Skeletal muscle satellite cell (primary cell): ENCODE results near the gene IQCE.

Experiments used
- H3K27me3 ChIP-seq: 2 replicates; pipeline ENCODE4 v1.7.0; 2013; ENCODE audit warnings: low read length; ENCODE audit not compliant: control insufficient read depth, insufficient read depth
- H3K36me3 ChIP-seq: 2 replicates; pipeline ENCODE4 v1.7.0; 2013; ENCODE audit warnings: mild to moderate bottlenecking, control low read depth, low read length; ENCODE audit not compliant: insufficient read depth
- H3K4me1 ChIP-seq: 2 replicates; pipeline ENCODE4 v1.7.0; 2013; ENCODE audit warnings: low read length; ENCODE audit not compliant: control insufficient read depth, insufficient read depth
- H3K4me2 ChIP-seq: 2 replicates; pipeline ENCODE4 v1.7.0; 2013; ENCODE audit warnings: mild to moderate bottlenecking, low read length
- H3K4me3 ChIP-seq: 2 replicates; pipeline ENCODE4 v1.7.0; 2013; ENCODE audit warnings: low read length
- H3K9ac ChIP-seq: 2 replicates; pipeline ENCODE4 v1.7.0; 2013; ENCODE audit warnings: mild to moderate bottlenecking, low read depth, low read length, moderate library complexity
- H3K9me3 ChIP-seq: replicated peaks from 2 replicates; pipeline ENCODE4 v1.7.0; 2013; ENCODE audit warnings: mild to moderate bottlenecking, control low read depth, low read length

The IQCE gene

GRCh38 chr7:2658941-2659340 is 100.2 kb downstream of the IQCE start:
- no peak overlapping the region for H3K9ac ChIP-seq

DNA sequence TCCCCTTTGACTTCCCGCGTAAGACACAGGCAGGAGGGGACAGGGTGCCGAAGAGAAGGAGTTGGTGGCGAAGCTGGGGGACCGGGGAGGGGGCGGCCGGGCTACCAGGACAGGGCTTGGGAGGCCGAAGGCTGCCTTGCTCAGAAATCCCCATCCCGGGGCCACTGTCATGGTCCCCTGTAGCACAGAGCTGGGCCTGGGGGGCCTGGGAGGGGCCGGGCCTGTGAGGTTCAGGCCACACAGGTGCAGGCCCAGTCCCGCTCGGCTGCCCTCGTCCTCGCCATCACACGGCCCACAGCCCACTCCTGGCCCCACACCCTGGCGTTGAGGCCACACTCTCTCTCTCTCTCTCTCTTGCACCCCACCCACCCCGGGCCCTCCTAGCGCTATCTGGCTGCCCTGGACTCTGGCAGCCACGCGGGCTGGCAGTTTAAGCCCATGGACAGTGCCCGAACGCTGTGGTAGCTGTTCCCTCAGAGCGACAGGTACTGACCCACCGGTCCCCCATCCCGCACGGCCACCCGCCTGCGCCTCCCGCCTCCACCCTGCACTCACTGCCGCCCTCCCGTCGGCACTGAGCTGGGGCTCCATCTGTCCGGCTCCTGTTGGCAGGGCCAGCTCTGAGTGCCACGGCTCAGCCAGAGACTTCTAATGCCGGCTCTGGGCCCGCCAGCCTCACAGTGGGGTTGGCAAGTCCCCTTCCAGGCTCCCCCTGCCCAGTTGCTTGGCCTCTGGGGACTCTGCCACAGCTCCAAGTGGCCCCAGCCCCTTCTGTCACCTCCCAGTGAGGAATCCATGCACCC is 101.0 kb downstream of the IQCE start:
- Histone ChIP-seq H3K36me3 (peaks cover 40% of the 10 kb centered on the region), H3K4me1 (no peaks in the 10 kb centered on the region), H3K4me2 (no peak overlapping the region), H3K9me3 (no peaks in the 10 kb centered on the region), H3K9ac (no peak overlapping the region), H3K4me3 (no peak overlapping the region), H3K27me3 (no peaks in the 10 kb centered on the region)

More at GRCh38 chr7:2658941-2659340, 100.2 kb downstream of the IQCE start:
- Histone ChIP-seq H3K27me3 (no peaks in the 10 kb centered on the region), H3K4me3 (no peak overlapping the region), H3K4me1 (no peaks in the 10 kb centered on the region), H3K9me3 (no peaks in the 10 kb centered on the region), H3K4me2 (no peak overlapping the region), H3K36me3 (peaks cover 42% of the 10 kb centered on the region)

DNA sequence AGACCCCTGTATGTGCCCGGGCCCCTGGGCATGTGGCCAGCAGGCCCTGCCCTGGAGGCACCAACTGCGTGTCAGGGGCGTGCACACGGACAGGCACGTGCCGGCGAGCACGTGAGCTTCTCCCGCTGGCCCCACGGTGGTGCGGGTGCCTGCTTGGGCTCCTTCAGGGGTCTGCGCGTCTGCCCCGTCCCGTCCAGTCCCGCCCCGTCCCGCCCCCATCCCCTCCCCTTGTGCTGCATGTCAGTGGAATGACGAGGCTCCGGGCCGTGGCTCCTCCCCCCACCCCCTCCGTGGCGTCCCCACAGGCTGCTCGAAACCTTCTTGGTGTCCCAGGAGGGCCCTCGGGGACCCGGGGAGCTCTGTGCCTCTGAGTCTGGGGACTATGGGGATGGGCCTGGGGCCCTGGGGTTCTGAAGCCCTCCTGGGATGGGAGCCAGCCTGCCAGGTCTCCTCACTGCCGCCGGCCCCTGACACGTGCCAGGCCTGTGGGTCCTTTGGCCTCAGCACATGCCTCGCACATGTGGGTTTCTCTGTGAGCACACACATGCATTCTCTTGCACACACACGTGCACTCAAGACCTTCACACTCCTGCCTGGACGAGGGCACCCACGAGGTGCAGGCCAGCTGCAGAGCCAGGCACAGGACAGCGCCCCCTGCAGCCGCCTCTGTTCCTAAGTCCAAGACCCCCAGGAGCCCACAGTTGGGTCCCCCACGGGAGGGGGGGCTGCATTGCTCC is 101.7 kb downstream of the IQCE start:
- H3K4me3 ChIP-seq: no peak overlapping the region
- no peaks in the 10 kb centered on the region for H3K9me3 ChIP-seq
- no peak overlapping the region for H3K4me2 ChIP-seq
- H3K27me3 ChIP-seq: no peaks in the 10 kb centered on the region
- no peaks in the 10 kb centered on the region for H3K4me1 ChIP-seq
- H3K36me3 ChIP-seq: peaks cover 40% of the 10 kb centered on the region
- H3K9ac ChIP-seq: no peak overlapping the region

DNA sequence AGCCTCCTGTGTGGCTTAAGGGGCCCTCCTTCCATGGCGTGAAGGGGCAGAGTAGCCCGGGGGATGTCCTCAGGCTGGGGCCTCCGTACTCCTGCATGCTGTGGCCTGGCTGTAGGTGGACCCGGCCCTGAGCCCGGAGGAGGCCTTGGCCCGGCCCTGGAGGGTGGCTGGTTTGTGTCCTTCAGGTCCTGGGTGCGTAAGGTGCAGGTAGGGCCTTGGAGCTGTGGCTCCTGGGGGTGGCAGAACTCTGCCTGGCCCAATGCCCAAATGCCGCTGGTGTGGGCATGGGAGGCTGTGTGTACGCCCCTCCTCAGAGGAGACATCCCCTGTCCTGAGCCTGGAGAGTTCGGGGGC is 102.3 kb downstream of the IQCE start:
- no peak overlapping the region for H3K4me2 ChIP-seq
- H3K4me3 ChIP-seq: no peak overlapping the region
- no peak overlapping the region for H3K9ac ChIP-seq
- H3K4me1 ChIP-seq: no peaks in the 10 kb centered on the region
- H3K36me3 ChIP-seq: peaks cover 40% of the 10 kb centered on the region
- H3K9me3 ChIP-seq: no peaks in the 10 kb centered on the region
- H3K27me3 ChIP-seq: no peaks in the 10 kb centered on the region

GRCh38 chr7:2661602-2662272 is 103.0 kb downstream of the IQCE start:
- Histone ChIP-seq H3K27me3 (peaks cover 2% of the 10 kb centered on the region), H3K36me3 (peaks cover 34% of the 10 kb centered on the region), H3K4me2 (no peak overlapping the region), H3K4me3 (no peak overlapping the region), H3K9ac (no peak overlapping the region), H3K9me3 (no peaks in the 10 kb centered on the region), H3K4me1 (no peaks in the 10 kb centered on the region)

- peaks cover 27% of the 10 kb centered on the region for H3K36me3 ChIP-seq
- peaks cover 7% of the 10 kb centered on the region for H3K27me3 ChIP-seq
- H3K4me3 ChIP-seq: no peak overlapping the region
- no peak overlapping the region for H3K9ac ChIP-seq
- H3K4me1 ChIP-seq: no peaks in the 10 kb centered on the region
- H3K9me3 ChIP-seq: no peaks in the 10 kb centered on the region
- no peak overlapping the region for H3K4me2 ChIP-seq
Observed at GRCh38 chr7:2662273-2663120, 103.7 kb downstream of the IQCE start.

DNA sequence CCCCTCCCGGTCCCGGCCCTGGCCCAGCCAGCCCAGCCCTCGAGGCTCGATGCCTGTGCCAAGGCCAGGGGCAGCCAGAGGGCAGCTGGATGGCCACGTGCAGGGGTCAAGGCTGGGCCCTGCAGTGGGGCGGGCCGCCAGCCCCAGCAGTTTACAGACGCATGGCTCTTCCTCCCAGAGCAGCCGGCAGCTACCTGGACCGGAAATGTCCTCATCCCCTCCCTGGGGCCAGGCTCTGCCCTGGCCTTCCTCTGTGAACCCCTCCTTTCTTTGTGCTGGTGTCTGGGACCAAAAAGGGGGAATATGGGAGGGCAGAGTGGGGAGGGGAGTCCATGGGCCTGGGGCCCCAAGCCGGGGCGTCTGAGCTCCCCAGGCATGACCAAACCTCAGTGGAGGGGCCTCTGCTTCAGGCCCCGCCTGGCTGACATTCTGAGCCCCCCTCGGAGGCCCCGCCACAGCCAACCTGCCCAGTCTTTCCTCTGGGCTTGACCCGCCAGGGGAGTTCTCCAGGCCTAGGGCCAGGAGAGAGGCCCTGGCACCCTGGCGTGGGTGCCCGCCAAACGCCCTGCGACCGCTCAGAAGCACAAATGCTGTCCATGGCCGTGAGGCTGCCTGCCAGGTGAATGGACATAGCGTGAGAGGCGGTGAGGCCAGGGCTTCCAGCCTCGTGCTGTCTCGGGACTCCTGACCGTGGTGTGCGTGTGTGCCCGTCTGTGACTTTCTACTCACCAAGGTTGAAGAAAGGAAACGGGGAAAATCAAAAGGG is 104.5 kb downstream of the IQCE start:
- Histone ChIP-seq H3K27me3 (peaks cover 7% of the 10 kb centered on the region), H3K4me3 (no peak overlapping the region), H3K9me3 (no peaks in the 10 kb centered on the region), H3K36me3 (peaks cover 23% of the 10 kb centered on the region), H3K4me1 (no peaks in the 10 kb centered on the region), H3K4me2 (no peak overlapping the region), H3K9ac (no peak overlapping the region)

GRCh38 chr7:2663960-2664359 is 105.2 kb downstream of the IQCE start:
- no peaks in the 10 kb centered on the region for H3K4me1 ChIP-seq

More at GRCh38 chr7:2663960-2664359, 105.2 kb downstream of the IQCE start:
- Histone ChIP-seq H3K9ac (no peak overlapping the region), H3K4me3 (no peak overlapping the region), H3K4me2 (no peak overlapping the region), H3K27me3 (peaks cover 7% of the 10 kb centered on the region), H3K9me3 (no peaks in the 10 kb centered on the region), H3K36me3 (peaks cover 23% of the 10 kb centered on the region)
